GM21576 (cell line): ENCODE measurements around the gene GJC2.
"Not testable (repeated sequence)": the region's sequence is repeated elsewhere in the genome, so short reads cannot be mapped to it uniquely, and the experiment has no call there.

ENCODE experiments used
- ATAC-seq: cut with Tn5 transposase; IDR thresholded peaks from one replicate; pipeline ENCODE4 v1.9.1; 2021; ENCODE audit warnings: mild to moderate bottlenecking, moderate library complexity; ENCODE audit not compliant: unreplicated experiment

The GJC2 gene

DNA sequence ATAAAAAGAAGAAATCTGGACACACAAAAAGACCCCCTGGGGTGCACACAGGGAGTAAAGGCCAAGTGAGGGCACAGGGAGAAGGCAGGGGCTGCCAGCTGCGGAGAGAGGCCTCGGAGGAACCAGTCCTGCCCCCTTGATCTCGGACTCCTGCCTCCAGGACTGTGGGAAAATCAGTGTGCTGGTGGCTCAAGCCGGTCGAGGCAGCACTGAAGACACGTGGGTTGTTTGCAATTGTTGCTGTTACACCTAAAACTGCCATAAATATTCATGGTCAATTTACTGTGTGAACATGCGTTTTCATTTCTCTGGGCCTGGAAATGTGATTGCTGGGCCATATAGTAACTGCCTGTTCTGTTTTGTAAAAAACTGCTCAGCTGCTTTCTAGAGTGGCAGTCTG lies 34.4 kb downstream of the GJC2 start:
- no peak for ATAC-seq

DNA sequence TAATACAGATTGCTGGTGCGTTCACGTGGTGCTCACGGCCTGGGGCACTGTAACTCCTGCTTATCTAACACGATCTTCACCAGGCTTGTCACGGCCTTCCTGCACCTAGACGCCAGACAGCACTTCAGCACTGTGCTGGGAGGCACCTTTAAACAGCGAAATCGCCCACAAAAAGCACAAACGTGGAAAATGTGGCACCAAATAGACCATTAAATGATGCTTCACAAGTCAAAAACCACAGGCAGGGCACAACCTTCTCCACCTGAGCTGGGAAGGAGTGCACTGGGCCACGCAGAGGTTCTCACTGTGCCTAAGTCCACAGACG lies 35.9 kb downstream of the GJC2 start:
- no peak for ATAC-seq

DNA sequence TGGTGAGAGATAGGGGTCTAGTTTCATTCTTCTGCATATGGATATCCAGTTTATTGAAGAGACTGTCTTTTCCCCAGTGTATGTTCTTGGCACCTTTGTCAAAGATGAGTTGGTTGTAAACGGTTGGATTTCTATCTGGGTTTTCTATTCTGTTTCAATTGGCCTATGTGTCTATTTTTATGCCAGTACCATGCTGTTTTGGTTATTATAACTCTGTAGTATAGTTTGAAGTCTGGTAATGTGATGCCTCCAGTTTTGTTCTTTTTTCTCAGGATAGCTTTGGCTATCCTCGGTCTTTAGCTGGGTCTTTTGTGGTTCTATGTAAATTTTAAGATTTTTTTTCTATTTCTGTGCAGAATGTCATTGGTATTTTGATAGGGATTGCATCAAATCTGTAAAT lies 38.5 kb downstream of the GJC2 start:
- ATAC-seq, result not testable (repeated sequence)

DNA sequence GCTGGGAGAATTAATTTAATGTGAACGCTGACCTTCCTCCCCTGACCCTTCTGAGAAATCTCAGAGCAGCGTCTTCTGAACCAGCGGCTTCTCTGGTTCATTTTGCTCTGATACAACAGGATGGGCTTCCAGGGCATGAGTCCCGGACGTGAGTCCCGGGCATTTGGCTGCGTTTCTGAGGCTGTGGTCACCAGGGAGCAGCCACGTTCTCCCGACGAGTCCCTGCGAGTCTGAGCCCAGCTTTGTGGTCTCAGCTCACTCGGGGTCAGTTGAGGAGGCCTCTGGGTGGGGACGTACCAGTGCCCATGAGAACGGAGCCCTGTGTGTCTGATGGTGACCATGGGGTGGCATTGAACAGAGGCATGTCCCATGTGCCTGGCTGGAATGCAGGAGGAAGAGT lies 40.5 kb downstream of the GJC2 start:
- ATAC-seq, result no peak

GRCh38 chr1:228190778-228191177 lies 41.0 kb downstream of the GJC2 start:
- ATAC-seq, result no peak

DNA sequence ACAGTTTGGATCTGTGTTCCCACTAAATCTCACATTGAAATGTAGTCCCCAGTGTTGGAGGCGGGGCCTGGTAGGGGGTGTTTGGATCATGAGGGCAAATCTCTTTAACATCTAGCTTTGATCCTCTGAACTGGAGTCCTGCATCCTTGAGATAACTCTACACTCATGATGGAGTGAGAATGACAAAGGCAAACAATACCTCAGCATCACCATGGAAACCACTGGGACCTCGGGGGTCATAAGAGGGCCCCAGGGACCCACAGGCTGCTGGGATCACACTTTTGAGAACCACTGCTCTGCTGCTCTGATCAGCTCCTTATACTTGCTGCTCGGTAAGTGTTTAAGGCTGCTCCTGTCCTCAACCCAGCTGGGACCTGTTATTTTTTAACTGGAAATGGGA lies 44.7 kb downstream of the GJC2 start:
- no peak for ATAC-seq

DNA sequence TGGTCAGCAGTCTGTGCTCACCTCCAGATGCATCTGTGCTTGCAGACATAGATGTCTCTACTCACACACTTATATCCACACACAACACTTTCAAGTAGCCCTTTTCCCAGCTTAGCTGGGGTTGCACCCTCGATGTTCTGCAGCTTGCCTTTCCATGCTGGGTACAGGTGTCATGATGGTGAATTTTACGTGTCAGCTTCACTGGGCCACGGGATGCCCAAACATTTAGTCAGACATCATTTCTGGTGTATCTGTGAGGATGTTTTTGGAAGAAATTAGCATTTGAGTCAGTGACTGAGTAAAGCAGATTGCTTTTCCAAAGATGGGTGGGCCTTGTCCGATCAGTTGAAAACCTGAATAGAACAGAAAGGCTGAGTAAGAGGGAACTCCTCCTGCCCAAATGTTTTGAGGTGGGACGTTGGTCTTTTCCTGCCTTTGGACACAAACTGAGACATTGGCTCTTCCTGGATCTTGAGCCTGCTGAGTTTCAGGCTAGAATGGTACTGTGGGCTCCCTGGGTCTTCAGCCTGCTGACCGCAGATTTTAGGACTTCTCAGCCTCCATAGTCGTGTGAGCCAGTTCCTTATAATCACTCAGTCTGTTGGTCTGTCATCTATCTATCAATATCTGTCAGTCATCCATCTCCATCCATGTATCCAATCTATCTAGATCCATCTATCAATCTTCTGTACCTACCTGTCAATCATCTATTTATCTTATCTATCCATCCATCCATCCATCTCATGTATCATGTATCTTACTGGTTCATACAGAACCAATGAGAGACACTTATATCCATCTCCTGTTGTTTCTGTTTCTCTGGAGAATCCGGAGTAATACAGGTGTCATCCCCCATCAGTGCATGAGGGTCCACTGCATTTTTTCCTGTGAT lies 45.4 kb downstream of the GJC2 start:
- ATAC-seq, result no peak

DNA sequence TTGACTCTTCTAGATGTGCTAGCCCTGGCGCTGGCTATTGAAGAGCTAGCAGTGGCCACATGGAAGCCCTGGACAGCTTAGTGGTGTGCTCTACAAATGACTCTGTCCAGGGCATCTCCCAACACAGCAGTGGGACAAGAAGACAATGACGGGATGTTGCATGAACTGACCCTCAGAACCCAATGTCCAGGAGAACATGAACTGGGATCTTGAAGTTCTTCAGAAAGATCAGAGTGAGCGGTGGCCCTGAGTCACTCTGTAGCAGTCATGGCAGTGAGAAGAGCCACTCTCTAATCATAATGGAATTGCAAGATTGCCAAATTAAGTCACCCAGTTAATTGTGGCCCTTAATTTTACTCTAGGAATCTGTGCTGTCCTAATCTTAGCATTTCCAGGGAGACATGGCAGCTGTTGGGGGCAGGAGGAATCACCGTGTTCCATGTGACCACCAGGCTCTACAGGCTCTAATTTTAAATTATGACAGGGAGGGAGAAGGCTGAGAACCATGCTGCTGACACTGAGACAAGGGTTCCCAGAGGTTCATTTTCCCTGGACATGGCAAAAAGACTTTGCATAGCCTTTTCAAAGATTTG lies 47.9 kb downstream of the GJC2 start:
- ATAC-seq, result no peak

GRCh38 chr1:228198977-228199590 lies 49.4 kb downstream of the GJC2 start:
- no peak for ATAC-seq

- ATAC-seq, result no peak
Observed at GRCh38 chr1:228204958-228205357, 55.2 kb downstream of the GJC2 start.

DNA sequence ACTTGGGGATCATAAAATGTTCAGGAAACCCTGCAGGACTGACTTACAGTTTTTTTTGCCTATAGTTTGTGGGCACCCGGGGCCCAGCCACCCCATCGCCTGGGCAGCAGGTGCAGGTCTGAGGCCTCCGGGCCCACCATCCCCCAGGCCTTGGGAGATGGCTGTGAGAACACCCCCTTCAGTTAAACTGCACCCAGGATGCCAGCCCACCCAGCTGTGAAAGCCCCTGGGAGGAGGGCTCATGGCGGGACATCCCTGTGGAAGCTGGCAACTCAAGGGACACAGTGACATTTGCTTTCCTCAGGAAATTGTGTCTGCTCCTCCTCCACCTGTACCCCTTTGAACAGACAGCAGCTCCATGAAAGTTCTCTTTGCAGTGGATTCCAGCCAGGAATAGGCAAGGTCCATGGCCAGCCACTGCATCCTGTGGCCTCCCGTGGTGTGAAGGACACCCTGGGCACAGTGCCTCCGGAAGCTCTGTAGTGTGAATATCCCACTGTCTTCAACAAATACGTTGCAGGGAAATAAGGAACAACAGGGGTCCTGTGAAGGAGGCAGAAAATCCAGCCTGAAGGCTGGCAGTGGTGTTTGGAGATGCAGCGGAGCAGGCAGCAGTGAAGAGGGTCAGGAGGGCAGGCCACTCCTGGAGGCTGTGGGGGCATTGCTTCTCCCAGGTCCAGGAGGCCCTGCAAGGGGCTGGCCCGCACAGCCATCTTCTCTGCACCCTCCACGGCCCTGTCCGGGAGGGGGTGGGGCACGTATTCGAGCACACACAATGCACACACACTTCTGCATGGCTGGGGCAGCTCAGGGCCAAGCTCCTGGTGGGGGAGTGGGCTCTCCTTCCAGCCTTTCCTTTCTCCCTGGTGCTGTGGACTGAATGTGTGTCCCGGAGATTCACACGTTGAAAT lies 56.1 kb downstream of the GJC2 start:
- ATAC-seq, result no peak

GRCh38 chr1:228206582-228207351 lies 57.0 kb downstream of the GJC2 start:
- ATAC-seq, result no peak

DNA sequence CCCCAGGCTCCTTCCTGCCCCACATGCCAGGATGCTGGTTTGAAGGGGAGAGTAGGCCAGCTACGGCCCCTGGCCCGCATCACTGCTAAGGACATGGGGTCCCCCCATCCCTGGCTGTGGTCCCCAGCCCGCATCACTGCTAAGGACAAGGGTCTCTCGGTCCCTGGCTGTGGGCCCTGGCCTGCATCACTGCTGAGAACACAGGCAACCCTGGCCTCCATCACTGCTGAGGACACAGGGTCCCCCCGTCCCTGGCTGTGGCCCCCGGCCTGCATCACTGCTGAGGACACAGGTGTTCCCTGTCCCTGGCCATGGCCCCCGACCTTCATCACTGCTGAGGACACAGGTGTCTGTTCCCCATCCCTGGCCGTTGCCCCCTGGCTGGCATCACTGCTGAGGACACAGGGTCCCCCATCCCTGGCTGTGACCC lies 57.7 kb downstream of the GJC2 start:
- no peak for ATAC-seq

DNA sequence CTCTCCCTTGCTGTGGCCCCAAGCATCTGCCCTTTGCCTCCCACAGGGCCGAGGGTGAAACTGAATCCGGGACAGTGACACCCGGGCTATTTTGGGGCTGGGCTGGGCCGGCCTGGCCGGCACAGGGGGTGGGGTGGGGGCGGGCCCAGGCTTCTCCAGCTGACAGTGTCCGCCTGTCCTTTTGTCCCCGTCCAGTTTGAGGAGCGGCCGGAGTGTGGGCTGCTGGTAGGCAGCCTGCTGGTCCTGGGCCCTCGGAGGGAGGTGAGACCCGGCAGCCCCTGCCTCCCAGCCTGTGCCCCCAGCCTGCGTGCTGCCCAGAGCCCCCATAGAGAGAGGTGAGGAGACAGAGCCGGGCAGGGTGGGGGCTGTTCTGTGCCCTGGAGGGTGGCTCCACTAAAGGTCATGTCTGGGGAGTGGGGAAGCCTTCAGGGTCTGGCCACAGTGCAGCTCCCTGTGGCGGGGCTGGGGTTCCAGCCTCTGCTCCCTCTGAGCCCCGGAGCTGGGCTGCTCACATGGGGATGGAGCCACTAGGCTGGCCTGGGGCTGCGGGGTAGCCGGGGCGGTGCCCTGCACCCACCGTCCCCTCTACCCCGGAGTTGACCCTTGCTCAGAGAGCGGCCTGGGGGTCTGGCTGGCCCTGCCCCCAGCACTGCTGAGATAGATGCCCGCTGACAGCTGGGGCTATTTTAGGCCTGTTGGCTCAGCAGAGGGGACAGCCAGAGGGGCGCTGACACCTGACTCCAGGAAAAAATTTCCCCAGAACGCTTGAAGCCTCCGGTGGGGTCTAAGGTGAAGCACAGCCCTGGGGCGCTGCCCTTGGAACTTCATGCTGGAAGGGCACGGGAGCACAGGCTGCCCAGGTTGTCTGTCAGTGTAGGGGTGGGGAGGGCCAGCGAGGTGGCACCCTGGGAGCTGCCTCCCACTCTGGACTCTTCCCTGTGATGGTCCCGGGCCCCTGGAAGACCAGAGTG lies 58.4 kb downstream of the GJC2 start, which contains the start of gene OBSCN:
OBSCN (plus strand) TSS at position 194 of the 971 bp plus-strand sequence. CDS start 3,740 bp downstream, outside the sequence.
- ATAC-seq, result no peak

DNA sequence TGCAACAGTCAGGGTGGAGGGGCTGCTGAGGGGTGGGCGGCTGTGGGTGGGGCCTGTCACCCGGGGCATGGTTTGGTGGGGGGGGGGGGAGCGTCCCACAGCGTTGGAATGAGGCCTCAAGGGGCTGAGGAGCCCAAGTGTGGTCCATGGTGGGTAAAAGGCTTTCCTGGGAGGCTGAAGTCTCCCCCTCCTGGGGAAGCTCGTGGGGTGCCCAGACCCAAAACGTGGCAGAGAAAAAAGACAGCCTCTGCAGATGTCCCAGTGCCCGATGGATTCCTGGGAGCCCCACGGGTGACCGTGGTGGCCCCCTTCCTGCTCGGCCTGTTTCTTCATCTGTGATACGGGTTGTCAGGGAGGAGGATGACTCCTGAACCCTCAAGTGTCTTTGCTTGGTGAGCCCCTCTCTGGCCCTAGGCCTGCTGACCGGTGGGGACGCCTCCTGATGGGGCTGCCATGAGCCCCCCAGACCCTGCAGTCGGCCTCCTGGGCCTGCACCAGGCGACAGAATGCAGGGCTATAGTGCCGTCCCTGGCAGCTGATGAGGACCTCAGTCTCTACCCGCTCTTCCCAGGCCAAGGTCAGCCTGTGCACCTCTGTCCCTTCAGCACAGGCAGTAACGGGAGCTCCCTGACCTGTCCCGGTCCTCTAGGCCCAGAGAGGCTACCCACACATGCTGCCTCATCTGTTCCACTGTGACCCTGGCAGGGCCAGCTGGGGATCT lies 59.3 kb downstream of the GJC2 start:
- ATAC-seq, result no peak
